Epithelial cell of proximal tubule (primary cell): ENCODE measurements around the gene LEKR1. TPM values are rescaled to one million over a fixed set of nuclear protein-coding genes. Genes with fewer than 3 reads are reported as not detected.

Experiments used
- DNase-seq: peaks from one replicate; pipeline ENCODE4 v3.0.0-alpha.2; 2011; ENCODE audit warnings: low read depth
- H3K4me3 ChIP-seq: 2 replicates; pipeline ENCODE4 v1.5.1; 2011; ENCODE audit warnings: low read depth, mild to moderate bottlenecking, low read length
- total RNA-seq: library from RNA; depleted of rRNA; stranded (reverse); fragments of >200 nt; gene quantifications from 2 replicates; pipeline ENCODE4 v1.2.3, GENCODE V29; 2015
- TF ChIP-seq, protein P1 (sequence below): conservative IDR thresholded peaks from 2 replicates; pipeline ENCODE4 v1.5.1; 2012; ENCODE audit warnings: low read depth, mild to moderate bottlenecking, low read length

The LEKR1 gene
- total RNA-seq, 1 donor from 2014 or later: 0.06 TPM

DNA sequence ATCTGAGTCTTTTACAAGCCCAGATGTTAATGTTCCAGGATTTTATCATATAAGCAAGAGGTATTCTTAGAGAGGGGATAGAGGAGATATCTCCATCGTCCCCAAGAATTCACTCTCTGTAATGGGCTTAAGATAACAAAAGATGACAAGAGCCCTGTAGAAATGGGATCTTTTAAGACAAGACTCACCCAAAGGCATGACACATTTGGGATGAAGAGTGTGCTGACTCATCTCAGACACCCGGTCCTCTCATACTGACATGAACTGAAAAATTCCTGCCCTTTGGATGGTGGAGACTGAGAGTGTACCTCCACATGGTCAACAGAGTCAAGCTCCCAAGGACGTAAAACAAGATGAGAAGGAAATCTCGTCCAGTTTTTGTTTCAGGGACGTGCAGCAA is 11.0 kb downstream of the LEKR1 start:
- no peak for DNase-seq
- TF ChIP-seq, protein P1, sequence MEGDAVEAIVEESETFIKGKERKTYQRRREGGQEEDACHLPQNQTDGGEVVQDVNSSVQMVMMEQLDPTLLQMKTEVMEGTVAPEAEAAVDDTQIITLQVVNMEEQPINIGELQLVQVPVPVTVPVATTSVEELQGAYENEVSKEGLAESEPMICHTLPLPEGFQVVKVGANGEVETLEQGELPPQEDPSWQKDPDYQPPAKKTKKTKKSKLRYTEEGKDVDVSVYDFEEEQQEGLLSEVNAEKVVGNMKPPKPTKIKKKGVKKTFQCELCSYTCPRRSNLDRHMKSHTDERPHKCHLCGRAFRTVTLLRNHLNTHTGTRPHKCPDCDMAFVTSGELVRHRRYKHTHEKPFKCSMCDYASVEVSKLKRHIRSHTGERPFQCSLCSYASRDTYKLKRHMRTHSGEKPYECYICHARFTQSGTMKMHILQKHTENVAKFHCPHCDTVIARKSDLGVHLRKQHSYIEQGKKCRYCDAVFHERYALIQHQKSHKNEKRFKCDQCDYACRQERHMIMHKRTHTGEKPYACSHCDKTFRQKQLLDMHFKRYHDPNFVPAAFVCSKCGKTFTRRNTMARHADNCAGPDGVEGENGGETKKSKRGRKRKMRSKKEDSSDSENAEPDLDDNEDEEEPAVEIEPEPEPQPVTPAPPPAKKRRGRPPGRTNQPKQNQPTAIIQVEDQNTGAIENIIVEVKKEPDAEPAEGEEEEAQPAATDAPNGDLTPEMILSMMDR: no peak
- H3K4me3 ChIP-seq: no peak overlapping the region

DNA sequence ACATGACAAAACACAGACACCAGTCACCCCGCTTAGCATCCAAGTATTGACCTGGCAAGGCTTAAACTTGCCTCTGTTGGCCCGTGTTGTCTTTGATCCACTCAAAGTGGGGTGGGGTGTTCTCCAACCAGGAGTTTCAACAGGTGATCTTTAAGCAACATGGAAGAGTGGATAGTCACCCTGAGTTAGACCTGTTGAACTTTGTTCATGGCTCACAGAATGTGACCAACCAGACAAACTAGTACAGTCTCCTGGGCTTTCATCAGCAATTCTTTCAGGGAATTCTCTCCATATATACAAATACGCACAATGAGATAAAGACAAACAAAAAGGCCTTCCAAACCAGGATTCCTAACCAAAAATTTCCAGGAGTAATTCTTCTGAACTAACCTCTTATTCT is 11.9 kb downstream of the LEKR1 start:
- DNase-seq: no peak
- TF ChIP-seq, protein P1: no peak
- no peak overlapping the region for H3K4me3 ChIP-seq

DNA sequence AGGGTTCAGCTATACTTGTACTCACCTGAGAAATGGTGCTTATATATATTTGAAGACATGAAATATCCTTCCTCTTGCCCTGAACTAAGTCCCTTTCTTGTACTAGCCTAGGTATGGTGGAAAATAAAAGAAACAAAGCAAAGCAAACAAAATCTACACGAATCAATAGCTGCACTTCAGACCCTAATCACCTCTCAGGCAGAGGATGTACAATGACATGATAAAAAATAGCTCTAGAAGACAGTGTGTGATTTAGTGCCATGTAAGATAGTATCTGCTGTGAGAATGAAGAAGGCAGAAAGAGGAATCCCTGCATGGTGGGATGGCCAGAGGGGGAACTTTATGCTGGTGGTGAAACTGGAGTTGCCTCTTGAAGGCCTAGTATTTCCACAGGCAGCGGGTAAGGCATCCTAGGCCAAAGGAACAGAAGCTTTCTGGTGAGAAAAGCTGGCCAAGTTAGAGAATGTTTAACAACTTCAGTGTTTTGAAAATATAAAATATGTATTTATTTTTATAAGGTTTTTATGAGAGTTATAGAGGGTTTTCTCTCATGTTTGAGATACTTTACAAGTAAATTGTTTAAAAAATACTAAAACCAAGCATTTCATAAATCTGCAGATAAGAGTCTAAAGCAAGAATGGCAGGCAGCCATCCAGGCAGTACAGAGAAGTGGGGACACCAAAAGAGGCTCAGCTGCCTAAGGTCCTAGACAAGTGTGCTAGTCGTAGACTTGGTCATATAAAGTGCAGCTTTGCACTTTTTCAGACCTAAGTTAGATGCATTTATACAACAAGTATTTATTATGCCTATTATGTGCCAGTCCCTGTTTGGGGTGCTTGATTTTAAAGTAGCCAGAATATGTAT is 14.9 kb downstream of the LEKR1 start:
- H3K4me3 ChIP-seq: no peak overlapping the region
- TF ChIP-seq, protein P1: no peak
- no peak for DNase-seq

DNA sequence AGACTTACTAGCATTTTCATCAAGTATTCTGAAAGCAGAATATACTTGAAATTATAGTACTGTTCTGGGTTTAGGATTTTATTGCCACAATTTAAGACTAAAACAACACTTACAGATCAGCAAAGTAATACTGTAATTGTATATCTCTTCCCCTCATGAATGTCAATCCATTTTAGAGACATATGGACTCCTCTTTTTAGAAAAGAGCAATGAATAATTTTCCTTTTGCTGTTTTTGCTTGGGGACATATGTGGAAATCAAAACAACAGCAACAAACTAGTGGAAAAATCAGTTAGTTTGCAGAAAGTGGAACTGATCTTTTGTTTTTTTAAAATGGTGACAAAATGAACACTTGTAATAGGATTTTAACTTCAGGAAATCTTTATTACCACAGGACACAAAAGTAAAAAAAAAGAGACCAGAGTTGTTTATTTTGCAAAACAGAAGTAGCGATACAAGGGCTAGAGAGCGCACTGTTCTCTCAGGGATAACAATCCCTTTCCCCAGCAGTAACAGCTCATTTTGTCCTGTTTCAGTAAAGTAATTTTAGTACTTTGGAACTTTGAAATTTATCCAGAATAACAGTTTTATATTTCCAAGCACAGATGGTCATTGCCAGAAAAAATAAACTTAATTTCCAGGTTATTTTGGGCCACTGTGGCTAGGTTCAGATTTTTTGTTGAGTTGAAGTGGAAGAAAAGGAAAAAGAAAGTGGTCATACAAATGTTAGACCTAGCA is 17.1 kb downstream of the LEKR1 start:
- DNase-seq: no peak
- no peak overlapping the region for H3K4me3 ChIP-seq
- TF ChIP-seq, protein P1: no peak

DNA sequence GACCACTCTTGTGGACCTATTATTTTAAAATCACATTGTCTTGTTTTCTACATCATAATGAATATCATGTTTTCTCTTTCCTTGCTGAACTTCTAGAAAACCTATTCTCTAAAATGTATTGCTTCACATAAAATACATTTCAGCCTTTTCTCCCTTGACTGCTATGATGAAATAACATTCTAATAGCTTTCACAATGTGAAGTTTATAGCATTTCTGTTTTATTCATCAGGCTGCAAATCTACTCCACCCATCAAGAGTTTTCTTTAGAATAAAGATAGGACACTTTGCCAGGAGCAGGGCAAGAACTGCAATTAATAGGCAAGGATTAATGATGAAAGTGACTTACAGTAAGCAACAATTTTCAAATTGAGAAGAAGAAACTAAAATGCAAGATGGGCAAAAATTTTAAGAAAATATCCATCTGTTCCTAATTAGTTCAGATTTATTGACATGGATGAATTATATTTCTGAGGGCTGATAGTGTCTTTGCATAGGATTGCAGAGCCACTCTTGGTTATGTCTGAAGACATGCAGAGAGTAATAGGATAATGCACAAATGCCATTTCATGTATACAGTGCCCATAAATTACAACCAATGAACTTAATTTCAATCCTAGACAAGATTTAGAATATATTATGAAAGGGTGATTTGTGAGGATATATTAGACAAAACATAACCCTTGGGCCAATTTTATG is 21.7 kb downstream of the LEKR1 start:
- DNase-seq: no peak
- TF ChIP-seq, protein P1: no peak
- no peak overlapping the region for H3K4me3 ChIP-seq

DNA sequence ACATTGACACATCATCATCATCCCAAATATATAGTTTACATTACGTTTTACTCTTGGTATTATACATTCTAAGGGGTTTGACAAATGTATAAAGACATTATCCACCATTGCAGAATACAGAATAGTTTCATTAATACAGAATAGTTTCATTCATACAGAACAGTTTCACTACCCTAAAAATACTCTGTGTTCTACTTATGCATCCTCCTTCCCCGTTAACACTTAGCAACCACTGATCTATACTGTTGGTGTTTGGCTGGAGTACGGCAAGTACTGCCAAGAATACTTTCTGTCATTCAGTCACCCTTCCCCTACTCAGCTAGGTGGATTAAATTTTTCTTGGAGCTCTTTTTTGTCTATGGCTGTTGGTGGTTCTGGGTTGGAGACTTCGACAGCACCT is 33.4 kb downstream of the LEKR1 start:
- H3K4me3 ChIP-seq: no peak overlapping the region
- TF ChIP-seq, protein P1: no peak
- no peak for DNase-seq
